ENCODE data around the gene SUN2. TPM values are rescaled to one million over a fixed set of nuclear protein-coding genes. Genes with fewer than 3 reads are reported as not detected.

Gene SUN2
- total and polyA plus RNA-seq, 2 donors (not counting 3 experiments of a cell fraction or from before 2014, with no cell fraction given) = 76.7 to 133 TPM

DNA sequence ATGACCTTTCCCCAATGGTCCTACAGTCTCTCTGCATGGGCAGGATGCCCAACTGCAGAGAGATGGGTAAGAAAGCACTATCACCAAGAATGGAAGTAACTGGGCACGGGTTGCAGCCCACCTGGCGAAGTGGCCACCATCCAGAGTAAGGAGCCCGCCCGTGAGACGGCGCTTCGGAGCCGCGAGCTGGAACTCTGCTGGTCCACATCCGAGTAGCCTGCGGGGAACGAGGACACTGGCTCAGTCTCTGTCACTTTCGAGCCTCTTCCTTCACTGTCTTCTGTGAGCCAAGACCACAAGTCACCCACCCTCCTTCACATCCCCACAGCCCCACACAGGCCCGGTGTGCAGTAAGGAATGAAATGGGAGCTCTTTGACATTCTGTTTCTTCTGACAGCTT is 5.7 kb downstream of the SUN2 start:
- POLR2A ChIA-PET = interaction anchor here (0.6 kb wide), 1 partner anchor 36 kb away, joined by 5 read pairs; no protein-coding TSS in a partner anchor
- H3K36me3 ChIP-seq (ENCODE audit: control insufficient read depth in 2 of 2, extremely low read depth in 1 of 2, insufficient read depth in 2 of 2, low read length in 2 of 2) = peaks cover 10 to 44% of the 10 kb centered on the region in 2 experiments

More for the DNA sequence above, 5.7 kb downstream of the SUN2 start:
- FAIRE-seq (no peak), DNase-seq (ENCODE audit: low read depth, low spot score) (no peak)
- H3K4me2 ChIP-seq (ENCODE audit: insufficient read depth, low read length) = no peak overlapping the region
- intact Hi-C loops (cut with micrococcal nuclease) = no loop called here
- no peak for TF ChIP-seq EZH2 (IDR thresholded peaks at IDR 0.05; ENCODE audit: borderline replicate concordance, low read depth, low read length, severe bottlenecking)
- TF ChIP-seq POLR2AphosphoS5 (IDR thresholded peaks at IDR 0.05; ENCODE audit: insufficient read depth, low read depth, low read length) = no peak
- TF ChIP-seq GATA2 (IDR thresholded peaks at IDR 0.05; ENCODE audit: insufficient read depth, insufficient read length, low read depth, low read length) = no peak
- TF ChIP-seq MYC (IDR thresholded peaks at IDR 0.05; ENCODE audit: low read depth, low read length) = no peak
- no peak for TF ChIP-seq FOS (IDR thresholded peaks at IDR 0.05; ENCODE audit: borderline replicate concordance, insufficient read depth, low read length)
- no peak for TF ChIP-seq JUN (IDR thresholded peaks at IDR 0.05; ENCODE audit: borderline replicate concordance, insufficient read depth, insufficient read length, low read depth)
- no peak for TF ChIP-seq POLR2A (IDR thresholded peaks at IDR 0.05; ENCODE audit: low read depth, low read length)
- TF ChIP-seq, protein P1, sequence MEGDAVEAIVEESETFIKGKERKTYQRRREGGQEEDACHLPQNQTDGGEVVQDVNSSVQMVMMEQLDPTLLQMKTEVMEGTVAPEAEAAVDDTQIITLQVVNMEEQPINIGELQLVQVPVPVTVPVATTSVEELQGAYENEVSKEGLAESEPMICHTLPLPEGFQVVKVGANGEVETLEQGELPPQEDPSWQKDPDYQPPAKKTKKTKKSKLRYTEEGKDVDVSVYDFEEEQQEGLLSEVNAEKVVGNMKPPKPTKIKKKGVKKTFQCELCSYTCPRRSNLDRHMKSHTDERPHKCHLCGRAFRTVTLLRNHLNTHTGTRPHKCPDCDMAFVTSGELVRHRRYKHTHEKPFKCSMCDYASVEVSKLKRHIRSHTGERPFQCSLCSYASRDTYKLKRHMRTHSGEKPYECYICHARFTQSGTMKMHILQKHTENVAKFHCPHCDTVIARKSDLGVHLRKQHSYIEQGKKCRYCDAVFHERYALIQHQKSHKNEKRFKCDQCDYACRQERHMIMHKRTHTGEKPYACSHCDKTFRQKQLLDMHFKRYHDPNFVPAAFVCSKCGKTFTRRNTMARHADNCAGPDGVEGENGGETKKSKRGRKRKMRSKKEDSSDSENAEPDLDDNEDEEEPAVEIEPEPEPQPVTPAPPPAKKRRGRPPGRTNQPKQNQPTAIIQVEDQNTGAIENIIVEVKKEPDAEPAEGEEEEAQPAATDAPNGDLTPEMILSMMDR (IDR thresholded peaks at IDR 0.05; ENCODE audit: extremely low read depth in 1 of 2, insufficient read depth in 1 of 2, low read depth in 1 of 2, low read length in 2 of 2) = no peak
- no peak for TF ChIP-seq MAX (IDR thresholded peaks at IDR 0.05; ENCODE audit: insufficient read depth, insufficient read length)
- H4K20me1 ChIP-seq (replicated peaks; ENCODE audit: control insufficient read depth, extremely low read depth, insufficient read depth, low read length) = no peaks in the 10 kb centered on the region
- no peaks in the 10 kb centered on the region for H3K9me3 ChIP-seq (replicated peaks; ENCODE audit: control insufficient read depth, insufficient read depth, low read length)
- H3K9ac ChIP-seq (replicated peaks; ENCODE audit: extremely low read depth, insufficient read depth, low read length) = no peak overlapping the region
- CTCF ChIA-PET = no interaction called here
- BruUV-seq (replicated peaks) = no TSS peak
- H3K9me1 ChIP-seq (replicated peaks; ENCODE audit: control insufficient read depth, extremely low read depth, insufficient read depth, low read length) = no peaks in the 10 kb centered on the region
- H2AFZ ChIP-seq (ENCODE audit: low read depth, low read length) = no peak overlapping the region
- no peaks in the 10 kb centered on the region for H3K27me3 ChIP-seq (ENCODE audit: control insufficient read depth in 2 of 2, insufficient read depth in 2 of 2, low read length in 2 of 2)
- peaks cover 12% of the 10 kb centered on the region for H3K4me1 ChIP-seq (ENCODE audit: control insufficient read depth, extremely low read depth, insufficient read depth, low read length)
- peaks cover 14% of the 10 kb centered on the region for H3K79me2 ChIP-seq (ENCODE audit: control insufficient read depth, insufficient read depth, low read length)
- dilution Hi-C loops (cut with MboI; ENCODE audit: extremely low pct_ligation_motif_present, low sequenced_read_pairs) = no loop called here
- H3K27ac ChIP-seq (ENCODE audit: insufficient read depth, low read depth, low read length) = no peak overlapping the region
- H3K4me3 ChIP-seq (replicated peaks in 1 of 3; ENCODE audit: insufficient read depth in 1 of 3, low read depth in 1 of 3, low read length in 3 of 3) = no peak overlapping the region
